ENCODE results near the gene DBNDD1.

GRCh38 chr16:90020260-90020837 is 1.1 kb upstream of the DBNDD1 start:
- no peak for TF ChIP-seq POLR2AphosphoS5 (IDR thresholded peaks at IDR 0.05; ENCODE audit: low read depth, low read length)
- TF ChIP-seq TAF1 (IDR thresholded peaks at IDR 0.05; ENCODE audit: low read depth, low read length): no peak
- no peak for TF ChIP-seq POLR2A (IDR thresholded peaks at IDR 0.05; ENCODE audit: low read depth, low read length)
- TF ChIP-seq SPI1 (IDR thresholded peaks at IDR 0.05; ENCODE audit: low read depth, low read length): no peak
